GM12865 (cell line): ENCODE data around the gene ARHGAP42.

Source experiments
- DNase-seq: peaks from one replicate; pipeline ENCODE4 v3.0.0; 2010; ENCODE audit warnings: low read depth
- H3K4me3 ChIP-seq: 2 replicates; pipeline ENCODE4 v1.5.1; 2011; ENCODE audit warnings: mild to moderate bottlenecking, low read depth, low read length, control low read depth
- TF ChIP-seq, protein P1 (sequence below): IDR thresholded peaks from 2 replicates; pipeline ENCODE4 v1.5.1; 2011; ENCODE audit warnings: low read length, control low read depth, low read depth, inconsistent platforms; ENCODE audit not compliant: insufficient read depth; ENCODE audit errors: missing control alignments

The ARHGAP42 gene

DNA sequence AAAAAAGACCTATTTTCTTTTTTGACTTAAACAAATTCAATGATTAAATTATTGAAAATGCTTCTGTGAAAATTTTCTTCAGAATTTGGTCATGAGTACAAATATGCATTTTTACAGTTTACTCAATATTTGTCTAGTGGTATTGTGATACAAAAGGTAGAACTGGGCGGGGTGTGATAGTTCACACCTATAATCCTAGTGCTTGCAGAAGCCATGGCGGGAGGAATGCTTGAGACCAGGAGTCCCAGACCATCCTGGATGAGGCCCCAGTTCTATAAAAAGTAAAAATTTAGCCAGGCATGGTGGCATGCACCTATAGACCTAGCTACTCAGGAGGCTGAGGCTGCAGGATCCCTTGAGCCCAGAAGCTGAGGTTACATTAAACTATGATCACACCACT lies 90.6 kb downstream of the ARHGAP42 start:
- no peak for DNase-seq
- TF ChIP-seq, protein P1, sequence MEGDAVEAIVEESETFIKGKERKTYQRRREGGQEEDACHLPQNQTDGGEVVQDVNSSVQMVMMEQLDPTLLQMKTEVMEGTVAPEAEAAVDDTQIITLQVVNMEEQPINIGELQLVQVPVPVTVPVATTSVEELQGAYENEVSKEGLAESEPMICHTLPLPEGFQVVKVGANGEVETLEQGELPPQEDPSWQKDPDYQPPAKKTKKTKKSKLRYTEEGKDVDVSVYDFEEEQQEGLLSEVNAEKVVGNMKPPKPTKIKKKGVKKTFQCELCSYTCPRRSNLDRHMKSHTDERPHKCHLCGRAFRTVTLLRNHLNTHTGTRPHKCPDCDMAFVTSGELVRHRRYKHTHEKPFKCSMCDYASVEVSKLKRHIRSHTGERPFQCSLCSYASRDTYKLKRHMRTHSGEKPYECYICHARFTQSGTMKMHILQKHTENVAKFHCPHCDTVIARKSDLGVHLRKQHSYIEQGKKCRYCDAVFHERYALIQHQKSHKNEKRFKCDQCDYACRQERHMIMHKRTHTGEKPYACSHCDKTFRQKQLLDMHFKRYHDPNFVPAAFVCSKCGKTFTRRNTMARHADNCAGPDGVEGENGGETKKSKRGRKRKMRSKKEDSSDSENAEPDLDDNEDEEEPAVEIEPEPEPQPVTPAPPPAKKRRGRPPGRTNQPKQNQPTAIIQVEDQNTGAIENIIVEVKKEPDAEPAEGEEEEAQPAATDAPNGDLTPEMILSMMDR: no peak
- H3K4me3 ChIP-seq: no peak overlapping the region

DNA sequence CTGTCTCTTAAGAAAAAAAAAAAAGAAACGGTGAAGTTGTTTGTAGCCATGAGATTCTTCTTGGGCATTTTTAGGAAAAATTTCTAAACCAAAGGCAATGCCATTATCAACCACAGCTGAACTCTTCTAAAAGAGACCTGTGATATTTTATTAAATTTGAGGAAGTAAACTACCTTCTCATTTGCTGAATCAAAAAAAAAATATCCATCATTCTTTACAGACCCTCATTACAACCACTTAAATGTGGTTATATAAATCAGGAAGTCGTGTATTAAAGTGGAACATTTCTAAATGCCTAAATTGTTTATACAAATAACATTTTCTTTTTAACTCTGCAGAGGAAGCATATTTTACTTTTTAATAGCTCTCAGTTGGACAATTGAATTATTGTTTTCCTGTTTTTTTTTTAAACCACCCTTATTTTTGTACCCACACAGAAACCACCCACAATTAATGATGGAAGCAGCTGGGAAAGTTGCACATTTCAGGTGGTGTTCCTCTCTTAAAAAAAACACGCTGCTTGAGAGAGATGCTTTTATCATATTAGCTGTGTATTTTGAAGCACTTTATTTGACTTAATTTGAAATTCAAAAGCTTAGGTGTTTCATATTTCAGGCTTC lies 91.2 kb downstream of the ARHGAP42 start:
- H3K4me3 ChIP-seq: no peak overlapping the region
- TF ChIP-seq, protein P1: no peak
- DNase-seq: no peak

DNA sequence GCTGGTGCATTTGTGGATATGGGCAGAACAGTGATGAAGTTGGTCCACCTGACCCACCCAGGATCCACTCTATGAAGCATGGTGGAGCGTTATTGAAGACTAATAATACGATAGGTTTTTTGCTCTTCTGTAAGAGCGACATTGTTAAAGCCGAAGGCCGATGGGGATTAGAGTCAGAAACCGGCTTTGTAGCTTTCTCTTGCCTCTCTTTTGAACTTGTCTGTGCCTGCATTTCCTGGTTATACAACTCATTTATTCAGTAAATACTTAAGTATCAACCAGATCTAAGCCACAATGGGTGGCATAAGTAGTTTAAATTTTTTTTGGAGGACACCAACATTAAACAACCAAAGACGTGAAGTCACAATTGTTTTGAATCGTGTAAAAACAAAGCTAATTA lies 93.4 kb downstream of the ARHGAP42 start:
- no peak overlapping the region for H3K4me3 ChIP-seq
- no peak for DNase-seq
- TF ChIP-seq, protein P1: no peak

DNA sequence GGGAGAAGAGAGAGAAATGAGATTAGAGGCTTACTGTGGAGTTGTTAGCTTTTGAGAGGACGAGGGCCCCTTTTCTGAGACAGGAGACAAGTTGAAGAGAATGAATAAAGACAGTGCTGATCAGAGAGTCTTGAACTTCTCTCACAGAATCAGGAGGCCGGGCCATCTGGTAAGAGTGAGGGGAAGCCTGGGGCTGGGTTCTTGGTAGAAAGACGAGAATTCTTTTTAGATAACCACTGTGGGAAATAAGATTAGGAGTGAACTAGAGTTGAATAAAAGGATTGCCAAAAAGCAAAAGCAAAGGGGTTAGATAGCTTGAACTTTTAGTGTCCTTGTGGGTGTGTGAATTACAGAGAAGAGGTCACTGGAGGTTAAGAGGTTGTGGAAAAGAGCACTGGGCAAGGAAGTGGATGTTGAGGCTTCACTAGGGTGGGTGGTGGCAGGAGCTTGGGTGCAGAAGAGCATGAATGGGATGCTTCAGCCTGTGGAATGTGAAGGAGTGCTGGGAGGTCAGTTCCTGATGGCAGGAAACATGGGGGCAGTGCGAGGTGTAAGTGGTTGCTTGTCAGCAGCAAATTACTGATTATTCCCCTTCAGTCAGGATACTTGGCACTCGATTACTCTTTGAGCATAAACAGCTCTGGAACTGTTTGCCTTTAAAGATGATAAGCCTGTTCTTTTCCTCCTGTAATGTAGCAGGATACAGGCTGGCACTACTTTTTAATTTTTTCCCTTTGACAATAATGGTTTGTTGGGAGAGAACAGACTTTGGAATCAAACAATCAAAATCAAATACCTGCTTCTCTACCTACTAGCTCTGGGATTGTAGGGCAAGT lies 98.3 kb downstream of the ARHGAP42 start:
- no peak overlapping the region for H3K4me3 ChIP-seq
- no peak for DNase-seq
- TF ChIP-seq, protein P1: no peak

DNA sequence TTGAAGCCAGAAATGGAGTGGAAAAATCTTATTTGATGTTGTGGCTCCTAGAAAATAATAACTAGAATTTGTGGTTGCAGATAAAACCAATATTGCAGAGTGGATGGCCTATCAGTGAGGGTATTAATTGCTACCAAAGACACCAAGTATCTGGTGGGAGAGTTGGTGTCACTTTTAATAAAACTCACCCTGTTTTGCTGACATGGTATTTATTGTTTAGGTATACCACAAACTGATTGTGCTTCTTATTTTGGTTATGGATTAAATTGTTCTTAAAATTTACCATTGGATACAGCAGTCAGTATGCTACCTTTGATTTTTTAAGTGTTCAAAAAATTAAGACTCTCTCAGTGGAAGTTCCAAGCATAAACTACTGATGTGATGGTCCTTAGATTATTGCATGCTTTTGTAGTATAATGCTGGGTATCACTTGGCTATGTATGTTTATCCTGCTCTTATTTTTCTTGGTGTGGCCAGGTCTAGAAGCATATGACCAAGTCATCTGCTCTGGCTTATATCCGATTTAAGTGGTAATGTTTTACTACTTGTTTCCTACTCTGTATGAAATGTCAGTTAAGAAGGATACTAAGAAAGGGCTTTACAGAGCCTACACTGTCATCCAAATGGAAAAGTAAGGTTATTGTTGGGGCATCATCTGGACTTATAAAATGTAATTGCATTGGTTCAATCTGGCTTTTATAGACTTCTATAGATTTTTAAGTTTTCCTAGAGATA lies 101.6 kb downstream of the ARHGAP42 start:
- no peak overlapping the region for H3K4me3 ChIP-seq
- DNase-seq: no peak
- TF ChIP-seq, protein P1: no peak

DNA sequence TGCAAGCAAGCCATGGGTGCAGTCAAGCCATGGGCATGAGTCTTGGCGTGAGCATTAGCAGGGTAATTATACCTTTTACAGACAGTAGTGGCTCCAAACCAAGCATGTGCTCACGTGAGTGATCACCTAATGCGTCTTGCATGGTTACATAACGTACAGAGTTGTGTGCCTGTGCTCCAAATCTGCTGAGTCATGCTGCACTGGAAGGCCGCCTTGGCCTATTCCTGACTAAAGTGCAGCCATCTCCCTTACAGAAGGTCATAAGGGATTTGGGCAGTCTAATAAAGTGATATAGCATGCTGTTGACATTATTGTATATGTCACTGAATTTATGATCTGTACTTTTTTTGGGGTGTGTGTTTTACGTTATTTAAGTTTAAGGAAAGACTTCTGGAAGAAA lies 102.4 kb downstream of the ARHGAP42 start:
- H3K4me3 ChIP-seq: no peak overlapping the region
- TF ChIP-seq, protein P1: no peak
- no peak for DNase-seq
